ENCODE measurements around the gene GCGR.

The GCGR gene

DNA sequence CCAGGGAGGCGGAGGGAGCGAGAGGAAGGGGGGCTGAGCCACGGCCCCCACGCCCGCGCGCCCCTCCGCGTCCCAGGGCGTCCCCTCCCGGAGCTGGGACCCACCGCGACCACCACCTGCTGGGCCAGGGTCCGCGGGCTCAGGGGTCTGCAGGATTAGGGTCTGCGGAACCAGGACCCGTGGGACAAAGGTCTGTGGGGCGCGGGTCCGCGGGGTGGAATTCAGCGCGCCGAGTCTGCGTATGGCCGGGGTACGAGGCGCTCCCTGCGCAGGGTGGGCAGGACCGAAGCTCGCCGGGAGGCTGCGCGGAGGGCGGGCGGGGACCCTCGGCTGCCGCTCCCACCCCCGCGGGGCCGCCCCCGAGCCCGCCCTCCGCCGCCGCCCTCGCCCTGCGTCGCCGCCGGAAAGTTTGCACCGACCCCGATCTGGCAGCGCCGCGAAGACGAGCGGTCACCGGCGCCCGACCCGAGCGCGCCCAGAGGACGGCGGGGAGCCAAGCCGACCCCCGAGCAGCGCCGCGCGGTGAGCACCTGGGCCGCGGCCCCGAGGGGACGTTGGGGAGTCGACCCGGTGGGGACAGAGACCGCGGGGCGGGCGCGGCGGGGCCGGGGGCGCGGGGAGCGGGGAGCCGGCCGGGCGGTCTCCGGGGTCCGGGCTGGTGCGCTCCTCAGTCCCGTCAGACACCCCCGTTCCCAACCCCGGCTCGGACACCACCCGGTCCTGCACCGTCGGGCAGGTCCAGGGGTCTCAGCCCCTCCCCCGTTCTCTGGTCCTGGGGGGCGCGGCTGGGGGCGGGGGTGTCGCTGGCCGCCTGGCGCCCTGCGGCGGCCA is at the start of gene GCGR:
Gene GCGR (plus strand): TSS at position 423 of the 831 bp plus-strand sequence. CDS start 4,869 bp downstream, outside the sequence.
- no peak for DNase-seq

DNA sequence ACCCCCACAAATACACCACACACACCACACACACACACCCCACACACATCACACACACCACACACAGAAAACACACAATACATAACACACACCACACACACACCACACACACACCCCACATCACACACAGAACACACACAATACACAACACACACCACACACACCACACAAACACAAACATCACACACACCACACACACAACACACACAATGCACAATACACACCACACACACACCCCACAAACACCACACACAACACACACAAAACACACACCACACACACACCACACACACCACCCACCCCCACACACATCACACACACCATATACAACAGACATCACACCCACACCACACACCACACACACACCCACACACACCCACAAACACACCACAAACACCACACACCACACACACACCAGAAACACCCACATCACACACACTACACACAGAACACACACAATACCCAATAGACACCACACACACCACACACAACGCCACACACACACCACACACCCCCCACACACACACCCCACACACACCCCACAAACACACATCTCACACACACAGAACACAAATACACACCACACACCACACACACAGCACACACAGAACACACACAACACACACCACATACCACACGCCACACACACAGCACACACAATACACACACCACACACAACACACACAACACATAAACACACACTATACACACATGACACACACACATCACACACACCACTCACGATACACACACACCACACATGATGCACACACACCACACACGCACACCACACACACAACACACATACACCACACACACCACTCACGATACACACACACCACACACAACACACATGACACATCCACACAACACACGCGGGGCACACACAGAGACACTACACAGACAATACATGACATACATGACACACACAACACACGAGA is 11.0 kb upstream of the GCGR start:
- DNase-seq = no peak

- no peak for DNase-seq
Observed at GRCh38 chr17:81794074-81794476, 9.9 kb upstream of the GCGR start.

DNA sequence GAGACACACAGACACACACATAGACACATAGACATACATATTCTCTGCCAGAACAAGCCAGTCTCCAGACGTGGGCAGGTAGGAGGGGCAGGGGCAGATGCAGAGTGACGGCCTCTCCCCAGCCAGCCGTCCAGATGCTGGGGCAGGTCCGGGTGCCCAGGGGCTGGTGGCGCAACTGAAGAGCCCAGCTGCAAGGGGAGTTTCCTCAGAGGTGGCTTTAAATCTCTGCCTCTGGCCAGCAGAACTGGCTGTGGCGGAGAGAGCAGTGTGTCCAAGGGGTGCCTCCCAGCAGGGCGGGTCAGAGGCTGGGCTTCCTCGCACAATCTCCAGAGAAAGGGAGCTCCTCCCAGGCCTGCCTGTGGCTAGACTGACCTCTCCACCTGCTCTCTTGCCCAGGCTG is 9.4 kb upstream of the GCGR start:
- DNase-seq = no peak

GRCh38 chr17:81801327-81801726 is 2.6 kb upstream of the GCGR start:
- no peak for DNase-seq

DNA sequence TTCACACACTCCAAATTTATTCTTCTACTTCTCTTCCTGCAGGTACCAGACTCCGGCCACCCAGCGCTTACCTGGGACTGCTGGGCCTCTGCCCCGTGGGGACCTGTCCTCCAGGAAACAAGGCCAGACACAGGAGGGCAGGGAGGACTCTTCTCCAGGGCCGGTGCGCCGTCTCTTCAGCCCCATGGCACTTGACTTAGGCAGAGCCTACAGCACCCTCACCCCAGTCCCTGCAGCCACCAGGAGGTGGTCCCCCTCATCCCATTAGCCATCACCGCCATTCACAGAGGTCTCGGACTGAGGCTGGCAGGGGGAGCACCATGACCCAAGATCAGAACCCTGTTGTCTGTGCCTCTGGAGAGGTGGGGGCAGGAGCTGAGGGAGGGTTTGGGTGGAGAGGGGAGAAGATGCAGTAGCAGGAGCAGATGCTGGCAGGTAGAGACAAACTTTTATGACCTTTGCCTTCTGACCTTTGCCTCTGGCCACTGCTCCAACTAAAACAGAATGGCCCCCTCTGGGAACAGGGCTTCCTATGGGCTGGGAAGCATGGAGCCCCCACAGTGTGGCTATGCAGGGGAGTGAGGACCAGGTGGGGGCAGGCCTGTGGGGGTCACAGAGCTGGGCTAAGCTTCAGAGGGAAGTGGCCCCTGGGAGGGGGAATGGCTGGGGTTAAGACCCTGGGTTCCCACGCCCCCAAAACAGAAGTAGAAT is 1.7 kb upstream of the GCGR start:
- DNase-seq = no peak

DNA sequence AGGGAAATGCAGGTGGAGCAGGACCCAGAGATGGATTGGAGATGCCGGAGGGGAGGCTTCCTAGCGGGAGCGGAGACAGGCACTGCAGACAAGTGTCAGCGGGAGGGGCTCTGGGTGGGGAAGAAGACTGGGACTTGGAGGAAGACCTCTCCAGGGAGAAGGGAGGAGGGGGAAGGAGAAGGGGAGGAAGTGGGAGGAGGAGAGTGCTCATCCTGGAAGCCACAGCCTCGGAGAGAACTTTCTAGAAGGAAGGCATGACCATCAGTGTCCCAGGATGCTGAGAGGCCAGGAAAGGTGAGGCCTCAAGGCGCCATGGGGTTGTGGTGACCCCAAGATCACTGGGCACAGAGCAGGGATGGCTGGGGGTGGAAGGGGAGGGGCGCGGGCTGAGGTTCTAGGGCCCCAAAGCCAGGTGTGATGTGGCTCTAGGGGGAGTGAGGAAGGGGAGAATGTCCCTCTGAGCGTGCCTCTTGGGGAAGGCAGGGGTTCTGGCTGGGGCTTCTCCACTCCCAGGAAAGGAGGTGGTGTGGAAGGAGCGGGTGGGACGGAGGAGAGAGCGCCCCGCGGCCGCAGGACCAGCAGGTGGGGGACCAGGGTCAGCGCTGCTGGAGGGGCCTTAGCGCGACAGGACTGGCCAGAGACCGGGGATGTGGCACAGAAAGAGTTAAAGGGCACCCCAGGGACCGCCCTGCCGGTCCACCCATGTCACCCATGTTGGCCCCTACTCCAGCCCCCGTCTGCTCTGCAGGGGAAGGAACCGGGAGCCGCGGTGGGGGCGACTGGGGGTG is 900 bp upstream of the GCGR start:
- no peak for DNase-seq

- no peak for DNase-seq
Observed at GRCh38 chr17:81804559-81805399, 829 bp downstream of the GCGR start.

GRCh38 chr17:81805707-81806460 is 1.9 kb downstream of the GCGR start:
- no peak for DNase-seq

DNA sequence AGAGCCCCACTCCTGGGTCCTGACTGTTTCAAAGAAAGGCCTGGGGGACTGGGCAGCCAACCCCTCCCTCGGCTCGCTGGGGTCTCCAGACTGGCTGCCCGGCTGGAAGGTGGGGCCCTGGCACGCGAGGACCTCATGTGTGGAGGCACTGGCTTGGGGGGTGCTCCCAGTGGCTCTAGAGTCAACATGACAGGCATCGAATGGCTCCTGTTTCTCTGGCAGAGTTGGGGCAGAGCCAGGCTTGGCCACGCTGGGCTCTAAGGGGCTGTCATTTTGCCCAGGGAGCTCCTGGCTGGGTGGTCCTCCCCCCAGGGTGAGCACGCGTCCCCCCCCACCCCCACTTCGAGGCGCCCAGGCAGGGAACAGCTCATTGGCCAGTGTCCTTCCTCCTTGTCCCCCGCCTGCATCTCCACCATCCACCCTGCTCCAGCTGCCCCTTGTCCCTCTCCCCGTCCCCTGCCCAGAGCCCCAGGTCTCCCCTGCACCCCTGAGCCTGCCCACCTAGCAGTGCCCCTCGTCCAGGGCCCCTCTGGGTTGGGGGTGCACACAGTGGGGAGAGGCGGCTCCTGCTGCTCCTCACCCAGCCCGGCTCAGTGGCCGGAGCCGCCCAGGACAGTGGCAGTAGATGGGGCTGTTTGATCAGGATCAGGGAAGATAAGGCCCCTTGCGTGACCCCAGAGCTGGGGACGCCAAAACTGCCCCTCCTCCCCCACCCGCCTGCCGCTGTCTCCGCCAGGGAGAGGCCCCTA is 2.7 kb downstream of the GCGR start:
- DNase-seq = no peak

DNA sequence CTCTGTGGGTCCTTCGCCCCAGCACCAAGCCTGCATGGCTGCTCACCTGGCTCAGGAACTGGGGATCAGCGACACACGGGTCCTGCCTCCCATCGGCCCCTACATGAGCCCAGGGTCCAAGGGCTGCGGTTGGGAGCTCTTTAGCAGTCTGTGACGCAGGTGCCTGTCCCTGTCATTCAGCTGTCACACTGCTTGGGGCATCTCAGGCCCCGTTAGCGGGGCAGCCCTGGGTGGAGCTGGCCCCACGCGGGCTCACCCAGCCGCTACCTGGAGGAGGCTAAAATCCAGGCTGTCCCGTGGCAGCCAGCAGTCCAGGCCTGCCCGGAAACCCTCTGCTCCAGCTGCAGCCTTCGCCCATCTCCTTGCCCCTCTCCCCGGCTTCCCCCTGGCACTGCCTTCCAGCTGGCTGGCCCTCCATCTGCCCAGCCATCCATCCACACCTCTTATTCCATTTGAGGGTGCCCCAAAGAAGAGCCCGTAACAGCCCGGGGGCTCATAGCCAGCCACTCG is 3.3 kb downstream of the GCGR start:
- DNase-seq = no peak

GRCh38 chr17:81807839-81808238 is 3.9 kb downstream of the GCGR start:
- no peak for DNase-seq

- DNase-seq = no peak
Observed at GRCh38 chr17:81808778-81809555, 5.0 kb downstream of the GCGR start.

- no peak for DNase-seq
Observed at GRCh38 chr17:81809556-81809998, 5.6 kb downstream of the GCGR start.

DNA sequence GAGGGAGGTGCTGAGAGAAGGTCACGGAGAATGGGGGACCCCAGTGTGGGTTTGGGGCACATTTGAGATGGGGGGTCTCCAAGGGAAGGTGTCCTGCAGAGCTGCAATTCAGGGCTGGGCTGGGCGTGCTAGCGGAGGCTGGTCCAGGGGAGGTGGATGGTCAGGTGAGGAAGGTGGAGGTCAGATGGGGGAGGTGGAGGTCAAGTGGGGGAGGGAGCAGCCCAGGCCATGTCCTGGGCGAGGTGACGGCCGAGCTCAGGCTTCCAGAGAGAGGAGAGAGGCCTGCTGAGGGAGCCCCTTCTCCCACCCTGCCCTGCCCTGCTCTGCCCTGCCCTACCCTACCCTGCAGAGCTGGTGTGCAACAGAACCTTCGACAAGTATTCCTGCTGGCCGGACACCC is 6.5 kb downstream of the GCGR start:
- no peak for DNase-seq

GRCh38 chr17:81810892-81811704 is 7.1 kb downstream of the GCGR start:
- no peak for DNase-seq

- no peak for DNase-seq
Observed at GRCh38 chr17:81811705-81812570, 8.0 kb downstream of the GCGR start.

All from stimulated activated CD4-positive, alpha-beta T cell treated with anti-CD3 and anti-CD28 coated beads, Interleukin-4, amount 100 ng/mL, for 24 hours (primary cell).